ENCODE results near the gene NME2. TPM values are rescaled to one million over a fixed set of nuclear protein-coding genes. Genes with fewer than 3 reads are reported as not detected.

NME2 gene
- total RNA-seq, result 450 and 894 TPM in 2 replicates

GRCh38 chr17:51166198-51166986, at the start of gene NME2:
Gene NME2, plus strand, starts transcription at chr17:51166411. Its CDS starts 420 bp downstream, at chr17:51166831.

GRCh38 chr17:51120739-51121619, 45.2 kb upstream of the NME2 start, which contains the start of gene SPAG9:
Gene SPAG9, minus strand, starts transcription at chr17:51120868. Its CDS starts 212 bp downstream, at chr17:51120656.

GRCh38 chr17:51153210-51154072, 12.8 kb upstream of the NME2 start, which contains the start of gene NME1:
Gene NME1, plus strand, starts transcription at chr17:51153559. Its CDS starts 2,096 bp downstream, at chr17:51155655.

Other genes starting within 250 kb of the NME2 start
- 90.3 and 131 TPM in 2 replicates for gene SPAG9, start 45.5 kb upstream of the NME2 start, total RNA-seq
- 131 and 137 TPM in 2 replicates for gene NME1, start 12.9 kb upstream of the NME2 start, total RNA-seq
- 10.1 and 10.7 TPM in 2 replicates for gene MBTD1, start 93.6 kb downstream of the NME2 start, total RNA-seq
- gene UTP18, start 94.1 kb downstream of the NME2 start, total RNA-seq, result 33.6 and 42.7 TPM in 2 replicates